Parathyroid adenoma (tissue), 2 donors: ENCODE results near the gene GAD2.

Experiments used
- H2AFZ ChIP-seq: fragments of 300-600 bp; sonication (generic); one replicate; pipeline ENCODE4 v1.7.0; 2017; ENCODE audit warnings: antibody characterized with exemption, mild to moderate bottlenecking
- H3K27ac ChIP-seq: fragments of 300-600 bp; sonication (generic); one replicate; pipeline ENCODE4 v1.7.0; 2017
- H3K27me3 ChIP-seq: fragments of 300-600 bp; sonication (generic); one replicate; pipeline ENCODE4 v1.7.0; 2017; ENCODE audit warnings: low read length; ENCODE audit not compliant: control insufficient read depth, insufficient read depth
- H3K36me3 ChIP-seq: fragments of 300-600 bp; sonication (generic); one replicate; pipeline ENCODE4 v1.7.0; 2017; ENCODE audit warnings: low read length; ENCODE audit not compliant: control insufficient read depth, insufficient read depth
- H3K4me1 ChIP-seq: fragments of 300-600 bp; sonication (generic); one replicate; pipeline ENCODE4 v1.7.0; 2017; ENCODE audit warnings: control low read depth
- H3K4me2 ChIP-seq: fragments of 300-600 bp; sonication (generic); one replicate; pipeline ENCODE4 v1.7.0; 2017; ENCODE audit warnings: low read length
- H3K4me3 ChIP-seq: fragments of 300-600 bp; sonication (generic); one replicate; pipeline ENCODE4 v1.7.0; 2017; ENCODE audit warnings: low read depth, low read length
- H3K79me2 ChIP-seq: fragments of 300-600 bp; sonication (generic); one replicate; pipeline ENCODE4 v1.7.0; 2017; ENCODE audit warnings: control low read depth
- H3K9ac ChIP-seq: fragments of 300-600 bp; sonication (generic); one replicate; pipeline ENCODE4 v1.7.0; 2017; ENCODE audit warnings: mild to moderate bottlenecking
- H3K9me3 ChIP-seq: fragments of 300-600 bp; sonication (generic); one replicate; pipeline ENCODE4 v1.7.0; 2017; ENCODE audit warnings: low read length; ENCODE audit not compliant: control insufficient read depth
- CTCF ChIP-seq: fragments of 300-600 bp; sonication (generic); IDR thresholded peaks from one replicate; pipeline ENCODE4 v1.7.0; 2017; ENCODE audit warnings: antibody characterized with exemption, mild to moderate bottlenecking
- donor health status: primary hyperparathyroidism.

GAD2 gene

GRCh38 chr10:26227786-26228185, 11.2 kb downstream of the GAD2 start:
- Histone ChIP-seq H2AFZ (no peak overlapping the region), H3K27me3 (no peaks in the 10 kb centered on the region), H3K4me2 (no peak overlapping the region), H3K4me1 (no peaks in the 10 kb centered on the region), H3K9ac (no peak overlapping the region), H3K36me3 (no peaks in the 10 kb centered on the region), H3K79me2 (no peaks in the 10 kb centered on the region), H3K9me3 (no peaks in the 10 kb centered on the region), H3K27ac (no peak overlapping the region), H3K4me3 (no peak overlapping the region)
- TF ChIP-seq CTCF, result no peak

- Histone ChIP-seq H3K27me3 (no peaks in the 10 kb centered on the region), H3K4me3 (no peak overlapping the region), H2AFZ (no peak overlapping the region), H3K79me2 (no peaks in the 10 kb centered on the region), H3K36me3 (no peaks in the 10 kb centered on the region), H3K9me3 (no peaks in the 10 kb centered on the region), H3K4me1 (no peaks in the 10 kb centered on the region), H3K4me2 (no peak overlapping the region), H3K27ac (no peak overlapping the region), H3K9ac (no peak overlapping the region)
- no peak for TF ChIP-seq CTCF
Observed at GRCh38 chr10:26232174-26232573, 15.6 kb downstream of the GAD2 start.

GRCh38 chr10:26235761-26236160, 19.2 kb downstream of the GAD2 start:
- H3K4me1 ChIP-seq, result no peaks in the 10 kb centered on the region
- H2AFZ ChIP-seq, result no peak overlapping the region
- no peak overlapping the region for H3K4me2 ChIP-seq
- H3K27me3 ChIP-seq, result no peaks in the 10 kb centered on the region
- no peak for TF ChIP-seq CTCF
- no peak overlapping the region for H3K27ac ChIP-seq
- no peaks in the 10 kb centered on the region for H3K79me2 ChIP-seq
- H3K36me3 ChIP-seq, result no peaks in the 10 kb centered on the region
- no peak overlapping the region for H3K4me3 ChIP-seq
- no peak overlapping the region for H3K9ac ChIP-seq
- no peaks in the 10 kb centered on the region for H3K9me3 ChIP-seq

GRCh38 chr10:26238378-26238777, 21.8 kb downstream of the GAD2 start:
- H3K4me1 ChIP-seq, result no peaks in the 10 kb centered on the region
- no peaks in the 10 kb centered on the region for H3K9me3 ChIP-seq
- H3K27me3 ChIP-seq, result no peaks in the 10 kb centered on the region
- TF ChIP-seq CTCF, result no peak
- no peaks in the 10 kb centered on the region for H3K79me2 ChIP-seq
- no peak overlapping the region for H3K4me3 ChIP-seq
- H2AFZ ChIP-seq, result no peak overlapping the region
- no peak overlapping the region for H3K4me2 ChIP-seq
- no peak overlapping the region for H3K9ac ChIP-seq
- H3K36me3 ChIP-seq, result no peaks in the 10 kb centered on the region
- H3K27ac ChIP-seq, result no peak overlapping the region

GRCh38 chr10:26242706-26243350, 26.3 kb downstream of the GAD2 start:
- no peak overlapping the region for H2AFZ ChIP-seq
- no peaks in the 10 kb centered on the region for H3K36me3 ChIP-seq
- no peaks in the 10 kb centered on the region for H3K27me3 ChIP-seq
- H3K9ac ChIP-seq, result no peak overlapping the region
- no peak for TF ChIP-seq CTCF
- H3K4me1 ChIP-seq, result no peaks in the 10 kb centered on the region
- H3K4me2 ChIP-seq, result no peak overlapping the region
- no peaks in the 10 kb centered on the region for H3K9me3 ChIP-seq
- H3K4me3 ChIP-seq, result no peak overlapping the region
- no peak overlapping the region for H3K27ac ChIP-seq
- H3K79me2 ChIP-seq, result no peaks in the 10 kb centered on the region
